ENCODE data around the gene CCR5AS.
"Not testable (repeated sequence)": the region's sequence is repeated elsewhere in the genome, so short reads cannot be mapped to it uniquely, and the experiment has no call there.

Gene CCR5AS

DNA sequence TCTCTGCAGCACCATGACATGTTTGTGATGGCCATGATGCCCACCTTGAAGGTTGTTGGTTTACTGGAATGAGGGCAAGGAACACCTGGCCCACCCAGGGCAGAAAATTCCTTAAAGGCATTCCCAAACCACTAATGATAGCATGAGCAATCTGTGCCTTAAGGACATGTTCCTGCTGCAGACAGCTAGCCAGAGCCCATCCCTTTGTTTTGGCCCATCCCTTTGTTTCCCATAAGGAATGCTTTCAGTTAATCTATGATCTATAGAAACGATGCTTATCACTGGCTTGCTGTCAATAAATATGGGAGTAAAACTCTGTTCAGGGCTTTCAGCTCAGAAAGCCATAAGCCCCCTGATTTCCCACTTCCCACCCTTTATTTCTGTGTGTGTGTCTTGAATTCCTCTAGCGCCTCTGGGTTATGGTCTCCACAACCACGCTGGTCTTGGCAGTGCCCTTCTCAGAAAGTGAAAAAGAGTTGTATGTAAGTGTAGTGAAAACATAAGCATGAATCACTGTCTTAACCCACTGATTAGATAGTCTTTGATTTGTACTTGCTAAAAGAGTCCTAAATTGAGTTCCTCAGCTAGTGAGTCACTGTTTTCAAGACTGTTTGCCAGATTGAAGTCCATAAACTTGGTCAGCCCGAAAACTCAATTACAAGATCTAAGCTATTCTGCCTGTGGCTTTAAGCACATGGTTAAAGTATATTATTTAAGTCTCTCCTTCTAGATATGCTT, 72.0 kb downstream of the CCR5AS start:
- Mint-ChIP-seq H3K9me3 (peaks cover 19 to 46% of the 10 kb centered on the region in 2 experiments), H3K4me1 (no peaks in the 10 kb centered on the region), H3K27me3 (ENCODE audit: low read depth) (peaks cover 6% of the 10 kb centered on the region; the same call in 1 of the 2 replicates), H3K27ac (no peak overlapping the region), H3K4me3 (no peak overlapping the region), H3K36me3 (ENCODE audit: insufficient read depth in 1 of 3, low read depth in 3 of 3) (peaks cover 6 to 14% (median 6%) of the 10 kb centered on the region in 3 experiments; a peak in 6 of 7 replicates)
- Histone ChIP-seq H2AK5ac (ENCODE audit: insufficient read length, low read length) (no peak overlapping the region), H3K27me3 (ENCODE audit: insufficient read depth, low read length) (no peaks in the 10 kb centered on the region), H2BK12ac (ENCODE audit: insufficient read length, low read depth, low read length) (no peak overlapping the region), H2BK15ac (ENCODE audit: low read depth, low read length) (no peak overlapping the region), H3K9me3 (ENCODE audit: control insufficient read depth, low read depth, low read length) (peaks cover 11% of the 10 kb centered on the region), H2AFZ (ENCODE audit: low read length) (no peak overlapping the region), H3K23ac (ENCODE audit: insufficient read length, low read depth, low read length) (no peak overlapping the region), H3K79me2 (ENCODE audit: insufficient read depth, low read length) (no peaks in the 10 kb centered on the region), H3K14ac (ENCODE audit: insufficient read depth, low read length) (no peak overlapping the region), H3K79me1 (ENCODE audit: insufficient read depth, low read depth, low read length, poor library complexity, severe bottlenecking) (no peaks in the 10 kb centered on the region), H3K18ac (ENCODE audit: insufficient read length, low read depth, low read length) (no peak overlapping the region), H4K5ac (ENCODE audit: insufficient read length, low read depth, low read length) (no peak overlapping the region), H4K20me1 (ENCODE audit: control insufficient read depth, insufficient read depth, insufficient read length) (no peaks in the 10 kb centered on the region), H3K9ac (ENCODE audit: extremely low read depth, insufficient read length, low read length) (no peak overlapping the region), H2BK120ac (ENCODE audit: low read depth, low read length, poor library complexity, severe bottlenecking) (no peak overlapping the region), H4K91ac (ENCODE audit: insufficient read length, low read depth, low read length) (no peak overlapping the region), H4K8ac (replicated peaks; ENCODE audit: insufficient read length, low read depth, low read length) (no peak overlapping the region), H2BK20ac (ENCODE audit: low read depth, low read length, poor library complexity, severe bottlenecking) (no peak overlapping the region), H3K23me2 (ENCODE audit: insufficient read length, low read depth, low read length, poor library complexity, severe bottlenecking) (no peaks in the 10 kb centered on the region), H3K56ac (ENCODE audit: insufficient read length, low read depth, low read length) (no peak overlapping the region), H3K4ac (ENCODE audit: low read depth, low read length) (no peak overlapping the region), H3T11ph (ENCODE audit: low read length) (no peak overlapping the region), H3K27ac (ENCODE audit: insufficient read length, low read depth, low read length) (no peak overlapping the region), H3K4me2 (ENCODE audit: insufficient read depth, insufficient read length, low read length) (no peak overlapping the region), H3K4me1 (ENCODE audit: insufficient read depth, low read length) (no peaks in the 10 kb centered on the region), H2BK5ac (ENCODE audit: insufficient read length, low read length) (no peak overlapping the region)
- TF ChIP-seq, protein P1, sequence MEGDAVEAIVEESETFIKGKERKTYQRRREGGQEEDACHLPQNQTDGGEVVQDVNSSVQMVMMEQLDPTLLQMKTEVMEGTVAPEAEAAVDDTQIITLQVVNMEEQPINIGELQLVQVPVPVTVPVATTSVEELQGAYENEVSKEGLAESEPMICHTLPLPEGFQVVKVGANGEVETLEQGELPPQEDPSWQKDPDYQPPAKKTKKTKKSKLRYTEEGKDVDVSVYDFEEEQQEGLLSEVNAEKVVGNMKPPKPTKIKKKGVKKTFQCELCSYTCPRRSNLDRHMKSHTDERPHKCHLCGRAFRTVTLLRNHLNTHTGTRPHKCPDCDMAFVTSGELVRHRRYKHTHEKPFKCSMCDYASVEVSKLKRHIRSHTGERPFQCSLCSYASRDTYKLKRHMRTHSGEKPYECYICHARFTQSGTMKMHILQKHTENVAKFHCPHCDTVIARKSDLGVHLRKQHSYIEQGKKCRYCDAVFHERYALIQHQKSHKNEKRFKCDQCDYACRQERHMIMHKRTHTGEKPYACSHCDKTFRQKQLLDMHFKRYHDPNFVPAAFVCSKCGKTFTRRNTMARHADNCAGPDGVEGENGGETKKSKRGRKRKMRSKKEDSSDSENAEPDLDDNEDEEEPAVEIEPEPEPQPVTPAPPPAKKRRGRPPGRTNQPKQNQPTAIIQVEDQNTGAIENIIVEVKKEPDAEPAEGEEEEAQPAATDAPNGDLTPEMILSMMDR (conservative IDR thresholded peaks at IDR 0.05), result no peak
- no CpG with 5 or more reads among the region's 4 CpGs for WGBS (ENCODE audit: extremely low coverage, insufficient read length, low lambda C conversion rate)
- DNase-seq, result no peak

GRCh38 chr3:46330676-46331075, 76.2 kb downstream of the CCR5AS start:
- H4K91ac ChIP-seq (ENCODE audit: insufficient read length, low read depth, low read length); H4K20me1 ChIP-seq (ENCODE audit: control insufficient read depth, insufficient read depth, insufficient read length); H3K27ac Mint-ChIP-seq; H4K8ac ChIP-seq (replicated peaks; ENCODE audit: insufficient read length, low read depth, low read length); H2BK12ac ChIP-seq (ENCODE audit: insufficient read length, low read depth, low read length); H3K4me2 ChIP-seq (ENCODE audit: insufficient read depth, insufficient read length, low read length); H3K36me3 Mint-ChIP-seq (ENCODE audit: insufficient read depth in 1 of 3, low read depth in 3 of 3); H3K79me1 ChIP-seq (ENCODE audit: insufficient read depth, low read depth, low read length, poor library complexity, severe bottlenecking); H3K9ac ChIP-seq (ENCODE audit: extremely low read depth, insufficient read length, low read length); H3K79me2 ChIP-seq (ENCODE audit: insufficient read depth, low read length); H3K27me3 Mint-ChIP-seq (ENCODE audit: low read depth); H4K5ac ChIP-seq (ENCODE audit: insufficient read length, low read depth, low read length); H3K4me3 Mint-ChIP-seq; H2BK15ac ChIP-seq (ENCODE audit: low read depth, low read length); H2BK5ac ChIP-seq (ENCODE audit: insufficient read length, low read length); H2BK20ac ChIP-seq (ENCODE audit: low read depth, low read length, poor library complexity, severe bottlenecking); H3K27me3 ChIP-seq (ENCODE audit: insufficient read depth, low read length); H3K23ac ChIP-seq (ENCODE audit: insufficient read length, low read depth, low read length); H2BK120ac ChIP-seq (ENCODE audit: low read depth, low read length, poor library complexity, severe bottlenecking); H3K23me2 ChIP-seq (ENCODE audit: insufficient read length, low read depth, low read length, poor library complexity, severe bottlenecking); H3K4me1 ChIP-seq (ENCODE audit: insufficient read depth, low read length); H3K18ac ChIP-seq (ENCODE audit: insufficient read length, low read depth, low read length); H3K27ac ChIP-seq (ENCODE audit: insufficient read length, low read depth, low read length); H3K9me3 ChIP-seq (ENCODE audit: control insufficient read depth, low read depth, low read length); H2AK5ac ChIP-seq (ENCODE audit: insufficient read length, low read length); H3K4ac ChIP-seq (ENCODE audit: low read depth, low read length); H3K56ac ChIP-seq (ENCODE audit: insufficient read length, low read depth, low read length); H3K14ac ChIP-seq (ENCODE audit: insufficient read depth, low read length); H2AFZ ChIP-seq (ENCODE audit: low read length); H3T11ph ChIP-seq (ENCODE audit: low read length); DNase-seq; H3K4me1 Mint-ChIP-seq: not testable (repeated sequence)
- no CpG with 5 or more reads among the region's 3 CpGs for WGBS (ENCODE audit: extremely low coverage, insufficient read length, low lambda C conversion rate)
- peaks cover 0 to 17% of the 10 kb centered on the region in 2 experiments; a peak in 4 of 5 replicates for H3K9me3 Mint-ChIP-seq
